Epithelial cell of proximal tubule (primary cell): ENCODE results near the gene TCERG1L. TPM values are rescaled to one million over a fixed set of nuclear protein-coding genes. Genes with fewer than 3 reads are reported as not detected.

ENCODE experiments used
- DNase-seq: peaks from one replicate; pipeline ENCODE4 v3.0.0-alpha.2; 2011; ENCODE audit warnings: low read depth
- H3K4me3 ChIP-seq: 2 replicates; pipeline ENCODE4 v1.5.1; 2011; ENCODE audit warnings: low read depth, mild to moderate bottlenecking, low read length
- total RNA-seq: library from RNA; depleted of rRNA; stranded (reverse); fragments of >200 nt; gene quantifications from 2 replicates; pipeline ENCODE4 v1.2.3, GENCODE V29; 2015
- TF ChIP-seq, protein P1 (sequence below): conservative IDR thresholded peaks from 2 replicates; pipeline ENCODE4 v1.5.1; 2012; ENCODE audit warnings: low read depth, mild to moderate bottlenecking, low read length

The TCERG1L gene
- total RNA-seq, 1 donor from 2014 or later = not detected

DNA sequence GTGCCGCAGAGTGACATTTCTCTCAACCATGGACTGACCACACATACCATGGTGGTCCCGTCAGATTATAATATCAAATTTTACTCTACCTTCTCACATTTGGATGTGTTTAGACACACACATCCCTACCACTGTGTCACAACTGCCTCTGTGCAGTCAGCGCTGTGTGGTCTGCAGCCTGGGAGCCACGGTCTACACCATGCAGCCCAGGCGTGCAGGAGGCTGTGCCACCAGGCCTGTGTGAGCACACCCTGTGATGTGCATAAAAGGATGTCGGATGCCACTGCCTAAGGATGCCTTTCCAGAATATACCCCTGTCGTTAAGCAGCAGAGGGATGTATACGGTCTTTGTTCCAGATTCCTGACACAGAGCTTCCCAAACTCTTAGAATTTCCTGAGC lies 150.4 kb downstream of the TCERG1L start:
- DNase-seq = no peak
- TF ChIP-seq, protein P1, sequence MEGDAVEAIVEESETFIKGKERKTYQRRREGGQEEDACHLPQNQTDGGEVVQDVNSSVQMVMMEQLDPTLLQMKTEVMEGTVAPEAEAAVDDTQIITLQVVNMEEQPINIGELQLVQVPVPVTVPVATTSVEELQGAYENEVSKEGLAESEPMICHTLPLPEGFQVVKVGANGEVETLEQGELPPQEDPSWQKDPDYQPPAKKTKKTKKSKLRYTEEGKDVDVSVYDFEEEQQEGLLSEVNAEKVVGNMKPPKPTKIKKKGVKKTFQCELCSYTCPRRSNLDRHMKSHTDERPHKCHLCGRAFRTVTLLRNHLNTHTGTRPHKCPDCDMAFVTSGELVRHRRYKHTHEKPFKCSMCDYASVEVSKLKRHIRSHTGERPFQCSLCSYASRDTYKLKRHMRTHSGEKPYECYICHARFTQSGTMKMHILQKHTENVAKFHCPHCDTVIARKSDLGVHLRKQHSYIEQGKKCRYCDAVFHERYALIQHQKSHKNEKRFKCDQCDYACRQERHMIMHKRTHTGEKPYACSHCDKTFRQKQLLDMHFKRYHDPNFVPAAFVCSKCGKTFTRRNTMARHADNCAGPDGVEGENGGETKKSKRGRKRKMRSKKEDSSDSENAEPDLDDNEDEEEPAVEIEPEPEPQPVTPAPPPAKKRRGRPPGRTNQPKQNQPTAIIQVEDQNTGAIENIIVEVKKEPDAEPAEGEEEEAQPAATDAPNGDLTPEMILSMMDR = no peak
- no peak overlapping the region for H3K4me3 ChIP-seq

DNA sequence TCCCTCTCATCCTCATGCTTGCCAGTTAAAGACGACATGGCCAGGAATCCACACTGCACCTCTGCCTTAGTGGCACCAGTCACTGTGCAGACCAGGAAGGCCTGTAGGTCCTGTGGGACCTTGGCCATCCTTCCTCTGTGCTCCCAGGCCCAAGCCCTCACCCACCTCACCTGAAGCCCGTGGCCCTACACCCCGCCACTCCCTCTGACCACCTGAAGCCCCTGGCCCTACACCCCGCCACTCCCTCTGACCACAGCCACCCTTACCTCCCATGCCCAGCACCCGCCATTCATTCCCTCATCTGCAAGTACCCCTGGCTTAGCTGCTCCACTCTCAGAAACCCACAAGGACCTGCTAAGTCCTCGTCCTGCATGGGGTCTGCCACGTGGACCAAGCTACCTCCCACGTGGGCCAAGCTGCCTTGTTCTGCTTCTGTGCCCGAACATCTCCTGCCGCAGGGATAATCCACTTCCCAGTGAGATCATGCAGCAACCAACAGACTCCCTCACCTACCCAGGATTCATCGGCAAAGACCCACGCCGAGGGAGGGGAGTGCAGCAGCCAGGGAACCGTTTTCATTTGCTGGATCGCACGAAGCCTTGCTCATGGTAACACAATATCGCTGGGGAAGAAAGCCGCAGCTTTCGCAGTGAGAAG lies 151.2 kb downstream of the TCERG1L start:
- TF ChIP-seq, protein P1 = no peak
- H3K4me3 ChIP-seq = no peak overlapping the region
- DNase-seq = no peak

DNA sequence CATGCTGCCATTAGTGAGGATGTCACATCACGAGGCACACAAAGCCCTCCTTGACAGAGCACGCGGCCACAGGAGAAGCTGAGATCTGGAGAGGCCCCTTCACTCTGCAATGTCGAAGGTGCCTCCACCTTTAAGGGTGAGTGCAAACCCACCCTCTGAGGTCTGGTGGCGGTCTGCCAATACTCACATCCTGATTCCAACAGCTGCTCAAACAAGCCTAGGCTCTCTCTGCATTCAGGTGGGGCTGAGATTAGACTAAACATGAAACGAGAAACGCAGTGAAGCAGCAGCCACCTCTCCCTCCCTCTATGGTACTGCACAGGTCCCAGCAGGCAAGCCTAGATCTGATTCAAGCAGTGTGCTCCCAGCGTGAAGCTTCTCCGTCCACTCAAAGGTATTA lies 151.8 kb downstream of the TCERG1L start:
- DNase-seq = no peak
- TF ChIP-seq, protein P1 = no peak
- H3K4me3 ChIP-seq = no peak overlapping the region

DNA sequence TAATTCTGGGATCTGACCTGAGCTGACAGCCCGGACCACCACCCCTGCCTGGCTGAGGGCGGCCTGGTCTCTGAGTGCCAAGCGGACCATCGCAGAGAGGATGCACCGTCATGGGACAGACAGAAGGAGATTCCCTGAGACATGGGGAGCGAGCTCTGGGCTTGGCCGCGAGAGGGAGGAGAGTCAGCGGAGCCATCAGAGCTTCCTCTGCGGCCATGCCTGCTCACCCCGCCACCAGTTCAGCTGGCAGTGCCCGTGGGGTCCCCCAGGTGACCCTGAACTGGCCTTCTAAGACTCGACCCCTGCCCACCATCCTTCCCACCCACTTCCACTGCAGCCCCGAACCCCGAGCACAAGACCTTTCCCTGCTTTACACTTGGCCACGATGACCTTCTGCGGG lies 152.8 kb downstream of the TCERG1L start:
- TF ChIP-seq, protein P1 = no peak
- no peak overlapping the region for H3K4me3 ChIP-seq
- no peak for DNase-seq

DNA sequence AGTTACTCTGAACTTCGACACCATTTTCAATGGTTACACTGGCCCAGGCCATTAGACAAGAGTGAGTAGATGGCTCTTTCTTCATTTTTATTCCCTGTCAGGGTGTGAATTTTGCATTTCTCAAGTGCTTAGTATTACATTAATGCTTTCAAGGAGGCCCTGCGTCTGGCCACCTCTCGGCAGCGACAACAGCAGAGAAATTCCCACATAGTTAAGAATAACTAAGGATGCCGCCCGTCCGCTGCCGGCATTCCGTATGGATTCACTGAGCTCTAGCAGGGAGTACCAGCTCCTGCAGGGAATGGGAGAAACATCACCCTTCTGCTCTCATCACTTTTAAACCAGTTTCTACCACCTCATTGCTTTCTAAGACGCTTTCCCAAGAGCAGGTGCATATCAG lies 153.6 kb downstream of the TCERG1L start:
- TF ChIP-seq, protein P1 = no peak
- H3K4me3 ChIP-seq = no peak overlapping the region
- no peak for DNase-seq

DNA sequence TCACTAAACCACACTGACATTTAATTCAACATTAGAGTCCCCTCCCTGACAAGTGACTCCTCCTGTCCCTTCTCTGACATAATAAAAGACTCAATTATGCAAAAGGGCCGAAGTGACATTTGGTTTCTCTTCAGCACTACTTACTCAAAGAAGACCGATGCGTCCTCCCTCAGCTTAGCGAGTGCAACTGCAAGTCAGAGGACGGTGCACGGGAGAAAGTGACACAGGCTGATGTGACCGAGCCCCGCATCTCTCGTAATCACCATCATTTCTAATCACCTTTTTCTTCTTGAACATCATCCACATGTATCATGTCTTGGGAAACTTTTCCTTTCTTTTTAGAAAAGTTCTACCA lies 155.7 kb downstream of the TCERG1L start:
- no peak for DNase-seq
- TF ChIP-seq, protein P1 = no peak
- H3K4me3 ChIP-seq = no peak overlapping the region

DNA sequence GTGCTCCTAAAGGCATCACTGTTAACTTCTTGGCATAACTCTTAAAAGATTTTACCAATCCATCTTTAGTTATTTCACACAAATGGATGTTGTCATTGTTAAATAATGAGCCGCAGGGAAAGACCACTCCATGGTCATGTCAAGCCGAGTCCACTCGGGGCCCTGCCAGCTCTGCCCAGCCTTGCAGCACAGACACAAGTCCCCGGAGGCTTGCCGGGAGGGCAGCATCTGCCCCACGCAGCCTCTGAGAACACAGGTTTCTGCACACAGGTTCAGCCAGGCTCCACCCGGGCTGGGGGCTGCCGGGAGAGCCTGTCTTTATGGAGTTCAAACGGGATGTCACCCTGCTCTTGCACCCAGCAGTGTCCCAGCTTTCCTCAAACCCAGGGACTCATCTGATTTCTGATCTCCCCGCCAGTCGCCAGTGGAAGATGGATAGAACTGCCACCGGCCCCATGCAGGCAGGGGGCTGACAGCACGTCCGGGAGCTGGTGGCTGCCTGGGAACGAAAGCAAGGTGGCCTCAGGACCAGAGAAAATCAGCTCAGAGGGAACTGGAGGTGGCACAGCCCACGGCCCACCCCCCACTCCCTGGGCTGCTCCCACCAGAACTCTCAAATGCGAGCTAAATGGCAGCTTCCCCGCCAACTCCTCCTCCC lies 156.2 kb downstream of the TCERG1L start:
- no peak for DNase-seq
- no peak overlapping the region for H3K4me3 ChIP-seq
- TF ChIP-seq, protein P1 = no peak
